ENCODE measurements around the gene ATG16L2. TPM values are rescaled to one million over a fixed set of nuclear protein-coding genes. Genes with fewer than 3 reads are reported as not detected.

The ATG16L2 gene
- 9.2 and 11.1 TPM in 2 replicates for total RNA-seq

GRCh38 chr11:72814286-72815109, at the start of gene ATG16L2:
ATG16L2 (plus strand) TSS chr11:72814411; CDS start chr11:72814446, 35 bp downstream.

GRCh38 chr11:72793425-72794367, 20.5 kb upstream of the ATG16L2 start, which contains the start of gene STARD10:
STARD10 (minus strand) TSS chr11:72794047; CDS start chr11:72781181, 12,866 bp downstream.

Other genes with a start within 250 kb of the ATG16L2 start
- 0.30 and 1.3 TPM in 2 replicates for gene PDE2A, start 140.0 kb upstream of the ATG16L2 start, total RNA-seq
- 129 and 154 TPM in 2 replicates for gene ARAP1, start 62.0 kb upstream of the ATG16L2 start, total RNA-seq
- gene STARD10, start 20.4 kb upstream of the ATG16L2 start, total RNA-seq, result 23.4 and 41.3 TPM in 2 replicates

All from smooth muscle cell of the umbilical artery (primary cell).